NOMO-1 (cell line): ENCODE data around the gene TAF1B.
A peak's percentile ranks its signal among the peaks of the same experiment; 100 is the strongest.

Experiments used
- DNase-seq, 2 experiments: peaks; one replicate each; lab custom pipeline; 2025; ENCODE audit not compliant: unreplicated experiment in 2 of 2; lab: John Stamatoyannopoulos, UW

TAF1B gene

DNA sequence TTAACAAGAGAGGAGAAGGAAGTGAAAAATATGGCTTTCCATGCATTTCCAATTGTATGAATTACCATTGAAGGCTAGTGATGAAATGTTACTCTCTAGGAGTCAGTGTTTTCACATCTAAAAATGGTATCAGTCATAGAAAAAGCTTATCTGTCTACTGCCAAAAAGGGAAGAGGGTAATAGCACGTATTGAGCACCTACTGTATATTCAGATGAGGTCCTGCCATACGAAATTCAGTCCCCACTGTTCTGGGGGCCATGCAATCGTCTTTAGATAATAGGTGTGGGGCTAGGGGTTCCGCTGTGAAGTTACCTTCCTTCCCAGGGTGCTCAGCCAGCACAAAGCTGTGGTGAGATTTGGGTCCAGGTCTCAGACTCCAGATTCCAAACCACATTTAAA, 94.0 kb downstream of the TAF1B start:
- no peak for DNase-seq

DNA sequence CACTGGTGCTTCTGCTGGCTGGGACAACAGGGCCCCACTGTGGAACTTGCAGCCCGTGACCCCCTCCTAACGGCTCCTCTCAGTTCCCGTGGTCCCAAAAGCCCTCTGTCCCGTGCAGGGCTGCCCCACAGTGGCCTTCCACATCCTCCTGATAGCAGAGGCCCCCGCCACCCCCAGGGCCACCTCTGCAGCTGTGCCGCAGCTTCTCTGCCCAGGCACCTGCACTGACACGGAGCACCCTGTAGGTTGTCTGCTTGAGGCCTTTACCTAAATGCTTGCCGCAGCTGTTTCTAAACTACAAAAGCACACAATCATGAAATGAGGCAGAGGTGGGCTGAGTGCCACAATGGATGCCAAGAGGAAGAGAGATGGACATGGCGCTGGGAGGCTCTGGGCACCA, 94.7 kb downstream of the TAF1B start:
- DNase-seq, result no peak

DNA sequence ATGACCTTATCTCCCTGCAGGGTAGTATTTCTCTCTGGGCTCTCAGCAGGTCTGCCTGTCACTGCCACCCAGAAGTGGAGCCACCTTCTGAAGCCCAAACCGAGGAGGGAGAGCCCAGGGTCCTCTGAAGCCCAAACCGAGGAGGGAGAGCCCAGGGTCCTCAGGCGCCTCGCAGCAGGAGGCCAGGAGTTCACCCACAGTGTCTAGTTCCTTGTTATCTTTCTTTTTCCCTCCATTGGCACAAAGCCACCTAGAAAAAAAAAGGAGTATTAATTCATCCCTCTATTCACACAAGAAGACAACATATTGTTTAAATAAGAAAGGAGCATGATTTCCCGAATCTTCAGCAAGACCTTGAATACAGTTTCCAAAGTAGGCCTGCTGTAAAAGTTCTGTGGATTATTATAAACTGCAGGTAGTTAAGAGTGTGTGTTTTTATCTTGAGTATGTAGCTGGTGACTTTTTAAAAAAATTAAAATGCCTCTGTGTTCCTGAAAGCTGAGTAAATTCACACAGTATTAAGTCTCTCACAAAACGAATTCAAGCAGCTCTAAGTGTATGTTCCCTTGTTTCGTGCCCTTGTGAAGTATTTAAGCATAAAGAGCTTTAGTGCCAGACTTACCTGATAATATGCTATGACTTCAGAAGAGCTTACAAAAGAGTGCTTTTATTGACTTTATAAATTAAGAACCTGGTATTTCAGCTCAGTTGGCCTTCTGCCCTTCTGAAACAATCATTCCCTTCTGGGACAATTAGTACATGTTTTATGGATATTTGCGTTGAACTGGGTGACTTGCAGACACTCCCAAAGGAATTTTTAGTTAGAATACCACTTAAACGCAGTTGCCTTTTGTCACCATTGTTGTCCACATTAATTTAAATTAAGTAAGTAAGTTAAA, 96.6 kb downstream of the TAF1B start:
- no peak for DNase-seq

DNA sequence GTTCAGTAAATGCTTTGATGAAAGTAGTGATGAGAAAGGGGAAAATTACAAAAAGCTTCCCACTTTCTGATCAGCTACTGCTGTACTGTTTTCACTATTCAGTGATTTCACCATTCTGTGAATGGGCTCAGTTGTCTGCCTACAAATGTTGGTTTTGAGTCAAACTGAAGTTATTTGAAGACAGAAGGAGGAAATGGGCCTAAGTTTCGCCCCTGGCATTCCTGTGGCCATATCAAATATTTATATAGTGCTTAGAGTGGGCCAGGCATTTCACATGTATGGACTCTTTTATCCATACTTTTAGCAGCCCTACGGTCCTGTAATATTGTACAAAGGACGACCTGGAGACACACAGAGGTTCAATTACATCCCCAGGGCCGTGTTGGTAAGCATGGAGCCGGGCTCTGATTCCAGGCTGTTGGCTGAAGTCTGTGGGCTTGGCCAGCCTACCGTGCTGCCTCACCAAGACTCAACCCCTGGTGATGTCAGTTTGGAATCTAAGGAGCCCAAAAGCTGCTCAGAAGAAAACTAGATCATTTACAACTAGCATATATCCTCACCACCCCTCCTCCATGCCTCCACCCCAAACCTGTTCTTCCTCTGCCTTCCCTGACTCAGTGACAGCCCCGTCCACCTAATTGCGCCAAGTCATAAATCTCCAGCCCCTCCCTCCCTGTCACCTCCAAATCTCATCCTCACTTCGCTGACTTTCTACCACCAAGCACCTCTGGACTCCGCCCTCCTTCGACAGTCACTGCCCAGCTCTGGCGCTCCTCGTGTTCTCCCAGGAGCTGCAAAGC, 98.1 kb downstream of the TAF1B start:
- DNase-seq, result no peak

DNA sequence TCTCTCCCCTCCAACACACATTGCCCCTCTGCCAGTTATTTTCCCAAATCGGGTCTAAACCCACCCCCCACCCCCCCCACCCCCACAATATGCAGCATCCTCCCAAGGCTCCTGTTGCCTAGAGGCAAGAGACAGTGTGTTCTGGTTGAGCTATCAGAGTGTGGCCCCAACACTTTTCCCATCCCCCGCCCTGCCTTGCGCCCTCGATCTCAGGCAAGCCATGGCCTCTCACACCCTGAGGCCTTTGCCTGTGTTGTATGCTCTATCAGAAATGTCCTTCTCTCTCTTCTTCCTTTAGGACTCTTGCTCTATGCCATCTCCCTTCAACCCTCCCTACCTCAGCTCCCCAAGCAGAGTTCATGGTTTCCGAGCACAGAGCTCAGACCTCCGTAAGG, 98.7 kb downstream of the TAF1B start:
- DNase-seq, result no peak

DNA sequence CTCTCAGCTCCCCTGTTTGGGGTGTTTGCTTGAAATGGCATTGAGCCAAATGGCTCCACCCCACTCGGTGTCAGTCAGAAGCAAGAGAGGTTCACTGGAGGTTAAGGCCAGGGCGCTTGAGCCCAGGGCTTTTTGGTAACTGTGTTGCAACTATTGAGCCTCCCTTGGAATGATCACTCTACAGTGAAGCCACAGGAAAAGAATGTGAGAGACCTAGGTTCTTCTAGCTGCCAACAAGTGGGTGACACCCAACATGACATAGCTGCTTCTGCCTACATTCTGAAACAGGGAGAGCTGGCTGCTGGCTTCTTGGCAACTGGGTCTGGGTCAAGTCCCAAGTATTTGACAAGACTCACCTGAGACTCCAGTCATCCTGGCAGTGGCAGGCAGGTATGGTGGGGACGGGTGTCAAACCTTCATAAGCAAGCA, 101.1 kb downstream of the TAF1B start:
- no peak for DNase-seq

DNA sequence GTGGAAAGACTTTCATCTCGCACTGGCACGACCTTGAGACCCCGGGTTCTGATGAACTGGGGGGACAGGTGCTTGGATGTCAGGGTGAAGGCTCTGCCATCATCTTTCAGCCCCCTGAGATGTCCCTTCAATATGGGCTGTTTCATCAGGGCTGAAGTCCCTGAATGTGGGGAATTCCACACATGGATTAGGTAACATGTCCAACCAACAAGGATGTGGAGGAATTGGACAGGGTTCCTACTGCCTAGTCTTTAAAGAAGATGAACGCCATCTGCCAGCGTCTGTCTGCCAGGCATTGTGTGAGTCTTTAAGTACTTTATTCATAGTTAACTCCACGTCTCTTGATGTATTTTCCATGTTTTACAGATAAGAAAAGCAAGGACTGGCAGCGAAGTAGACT, 102.3 kb downstream of the TAF1B start:
- DNase-seq, result no peak

DNA sequence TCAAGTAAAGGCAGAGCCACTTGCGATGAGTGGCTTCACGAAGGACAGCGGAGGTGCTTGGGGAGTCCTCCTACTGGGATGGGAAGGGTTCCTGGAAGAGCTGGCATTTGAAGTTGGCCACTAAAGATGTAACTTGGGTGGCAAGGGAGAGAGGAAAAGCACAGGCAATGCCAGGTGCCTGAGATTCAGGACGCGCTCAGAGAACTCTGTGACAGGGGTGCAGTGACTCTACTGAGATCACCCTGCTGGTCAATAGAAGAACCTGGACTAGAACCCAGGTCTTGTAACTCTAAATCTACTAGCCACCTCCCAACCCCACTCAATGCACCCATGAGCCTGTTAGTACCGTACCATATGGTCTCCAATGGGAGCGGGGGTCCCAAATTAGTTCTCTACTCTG, 102.8 kb downstream of the TAF1B start:
- DNase-seq, result no peak

DNA sequence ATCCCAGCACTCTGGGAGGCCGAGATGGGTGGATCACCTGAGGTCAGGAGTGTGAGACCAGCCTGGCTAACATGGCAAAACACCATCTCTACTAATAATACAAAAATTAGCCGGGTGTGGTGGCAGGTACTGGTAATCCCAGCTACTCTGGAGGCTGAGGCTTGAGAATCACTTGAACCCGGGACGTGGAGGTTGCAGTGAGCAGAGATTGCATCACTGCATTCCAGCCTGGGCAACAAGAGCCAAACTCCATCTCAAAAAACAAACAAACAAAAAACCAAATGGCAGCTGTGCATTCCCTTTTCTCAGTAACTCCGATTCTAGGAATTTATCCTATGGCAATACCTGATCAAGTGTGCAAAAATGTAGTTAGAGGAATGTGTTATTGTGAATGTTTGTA, 103.5 kb downstream of the TAF1B start:
- DNase-seq, result no peak

DNA sequence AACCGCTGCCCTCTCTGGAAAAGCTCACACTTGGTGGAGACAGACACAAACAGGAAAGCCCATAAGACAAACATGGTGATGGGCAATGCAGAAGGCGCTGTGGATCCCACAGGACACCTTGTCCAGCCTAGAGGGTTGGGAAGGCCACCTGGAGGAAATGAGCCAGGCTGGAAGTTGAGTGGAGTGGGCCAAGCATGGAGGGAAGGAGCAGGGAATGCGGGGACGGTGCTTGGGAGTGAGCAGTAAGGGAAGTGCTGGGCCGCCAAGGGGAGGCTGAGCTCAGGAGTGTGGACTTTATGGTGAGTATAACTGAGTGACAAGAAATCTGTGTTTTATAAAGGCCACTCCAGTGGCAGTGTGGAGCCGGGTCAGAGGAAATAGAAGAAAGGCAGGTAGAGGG, 105.4 kb downstream of the TAF1B start:
- no peak for DNase-seq

DNA sequence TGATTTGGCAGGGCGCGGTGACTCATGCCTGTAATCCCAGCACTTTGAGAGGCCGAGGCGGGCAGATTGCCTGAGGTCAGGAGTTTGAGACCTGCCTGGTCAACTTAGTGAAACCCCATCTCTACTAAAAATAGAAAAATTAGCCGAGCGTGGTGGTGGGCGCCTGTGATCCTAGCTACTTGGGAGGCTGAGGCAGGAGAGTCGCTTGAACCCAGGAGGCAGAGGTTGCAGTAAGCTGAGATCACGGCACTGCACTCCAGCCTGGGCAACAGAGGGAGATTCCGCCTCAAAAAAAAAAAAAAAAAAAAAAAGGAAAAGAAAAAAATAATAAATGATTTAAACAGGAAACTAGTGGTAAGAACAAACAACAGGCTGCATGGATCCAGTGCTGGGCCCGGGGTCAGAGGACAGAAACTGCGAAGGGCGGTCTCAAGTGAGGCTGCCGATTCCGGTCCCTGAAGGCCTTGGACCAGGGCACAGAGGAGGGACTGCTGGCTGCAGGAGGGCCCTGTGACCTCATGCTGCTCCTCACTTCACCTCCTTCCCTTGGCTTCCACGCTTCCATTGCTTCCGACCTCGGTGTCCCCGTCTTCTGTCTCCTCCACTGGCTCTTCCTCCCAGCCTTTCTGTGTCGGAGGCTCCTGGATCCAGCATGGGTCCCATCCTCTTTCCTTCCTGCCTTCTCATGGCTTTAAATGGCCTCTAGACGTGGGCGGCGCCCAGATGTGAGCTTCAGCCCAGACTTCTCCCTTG, 106.1 kb downstream of the TAF1B start:
- no peak for DNase-seq

DNA sequence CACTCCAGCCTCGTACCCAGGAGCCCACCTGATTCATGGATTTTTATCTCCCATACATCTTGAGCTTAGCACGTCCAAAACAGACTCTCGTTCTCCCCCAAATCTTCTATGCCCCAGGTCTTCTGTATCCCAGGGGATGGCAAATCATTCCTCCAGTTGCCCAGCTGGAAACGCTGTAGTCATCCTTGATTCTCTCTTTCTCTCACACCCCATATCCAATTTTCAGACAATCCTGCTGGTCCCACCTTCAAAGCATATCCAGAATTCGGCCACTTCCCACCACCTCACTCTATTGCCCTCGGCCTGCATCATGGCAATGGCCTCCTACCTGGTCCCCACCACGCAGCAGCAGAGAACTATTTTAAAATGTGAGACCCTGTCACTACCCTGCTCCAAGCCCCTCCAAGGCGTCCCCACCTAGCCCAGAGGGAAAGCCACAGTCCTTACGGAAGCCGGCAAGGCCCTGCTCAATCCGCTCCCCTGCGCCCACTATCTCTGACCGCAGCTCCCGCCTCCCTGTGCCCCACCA, 106.8 kb downstream of the TAF1B start:
- no peak for DNase-seq

DNA sequence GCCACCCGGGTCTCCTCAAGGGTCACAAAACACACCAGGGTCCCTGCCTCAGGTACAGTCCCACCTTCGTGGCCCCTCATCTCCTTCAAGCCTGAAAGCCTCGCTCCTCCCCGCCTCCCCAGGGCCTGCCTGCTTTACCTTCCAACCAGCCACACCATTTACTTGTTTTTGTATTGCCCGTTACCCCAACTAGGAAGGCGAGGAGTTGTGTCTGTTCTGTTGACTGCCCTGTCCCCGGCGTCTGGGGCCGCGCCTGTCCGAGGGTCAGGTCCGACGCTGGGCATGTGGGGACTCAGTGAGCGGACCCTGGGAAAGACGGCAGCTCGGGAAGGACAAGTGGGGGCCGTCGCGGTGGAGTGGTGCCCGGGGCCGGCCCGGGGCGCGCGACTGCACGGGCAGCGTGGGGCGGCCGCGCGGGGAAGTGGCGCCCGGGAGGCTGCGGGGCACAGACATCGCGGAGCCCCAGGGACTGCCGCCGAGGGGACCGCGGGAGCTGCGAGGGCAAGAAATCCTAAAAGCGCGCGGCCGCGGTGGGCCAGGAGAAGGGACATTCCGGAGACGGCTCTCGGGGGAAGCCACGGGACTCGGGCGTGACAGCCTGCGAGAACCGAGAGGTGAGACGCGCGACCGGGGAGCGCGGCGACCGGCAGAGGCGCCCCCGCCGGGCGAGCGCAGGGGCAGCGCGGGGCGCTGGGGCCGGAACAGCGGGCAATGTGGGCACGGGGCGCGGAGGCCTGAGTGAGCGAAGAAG, 107.4 kb downstream of the TAF1B start:
- peak in 1 of 2 experiments; percentile 37 for DNase-seq

DNA sequence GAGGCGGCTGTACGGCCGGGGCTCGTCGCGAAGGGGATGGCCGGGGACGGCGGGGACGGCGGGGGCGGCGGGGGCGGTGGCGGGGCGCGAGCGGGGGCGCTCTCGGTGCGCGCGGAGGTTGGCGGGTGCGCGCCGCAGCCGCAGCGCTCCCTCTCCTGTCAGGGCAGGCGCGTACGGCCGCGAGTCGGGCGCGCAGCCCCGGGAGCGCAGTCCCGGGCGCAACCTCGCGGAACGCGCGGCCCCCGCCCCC, 107.9 kb downstream of the TAF1B start:
- no peak for DNase-seq

DNA sequence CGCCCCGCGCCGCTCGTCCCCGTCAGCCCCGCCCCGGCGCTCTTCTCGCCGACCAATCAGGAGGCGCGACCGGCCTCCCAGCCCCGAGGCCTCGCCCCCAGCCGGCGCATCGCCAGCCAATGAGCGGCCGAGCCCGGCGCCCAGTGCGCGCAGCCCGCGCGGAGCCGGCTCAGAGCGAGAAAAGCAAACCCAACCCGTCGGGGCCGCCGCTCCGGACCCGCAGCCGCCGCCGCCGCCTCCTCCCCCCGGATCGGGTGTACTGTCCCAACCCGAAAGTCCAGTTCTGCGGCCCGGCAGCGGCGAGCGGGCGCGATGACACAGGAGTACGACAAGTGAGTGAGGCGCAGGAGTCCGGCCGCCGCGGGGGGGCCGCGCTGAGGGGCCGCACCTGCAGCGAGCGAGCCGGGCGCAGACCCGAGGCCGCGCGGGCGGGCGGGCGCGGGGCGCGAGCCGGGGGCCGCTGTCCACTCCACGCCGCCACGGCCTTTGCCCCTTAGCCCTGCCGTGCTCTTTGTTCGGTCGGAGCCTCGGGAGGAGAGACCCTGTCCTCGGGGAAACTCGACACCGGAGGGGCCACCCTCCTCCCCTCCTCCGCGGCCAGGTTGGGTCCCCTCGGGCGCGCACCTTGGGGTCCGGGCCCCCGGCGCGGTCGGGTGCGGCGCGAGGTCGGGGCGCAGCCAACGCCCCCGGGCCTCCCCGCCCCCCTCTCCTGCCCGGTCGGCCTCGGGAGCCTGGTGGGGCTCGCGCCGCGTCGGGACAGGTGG, 108.4 kb downstream of the TAF1B start, which contains the start of gene GRHL1:
GRHL1 (plus strand) TSS at position 172 of the 764 bp plus-strand sequence; CDS start at position 313, 141 bp downstream.
- peak; percentile 71 to 92 for DNase-seq

DNA sequence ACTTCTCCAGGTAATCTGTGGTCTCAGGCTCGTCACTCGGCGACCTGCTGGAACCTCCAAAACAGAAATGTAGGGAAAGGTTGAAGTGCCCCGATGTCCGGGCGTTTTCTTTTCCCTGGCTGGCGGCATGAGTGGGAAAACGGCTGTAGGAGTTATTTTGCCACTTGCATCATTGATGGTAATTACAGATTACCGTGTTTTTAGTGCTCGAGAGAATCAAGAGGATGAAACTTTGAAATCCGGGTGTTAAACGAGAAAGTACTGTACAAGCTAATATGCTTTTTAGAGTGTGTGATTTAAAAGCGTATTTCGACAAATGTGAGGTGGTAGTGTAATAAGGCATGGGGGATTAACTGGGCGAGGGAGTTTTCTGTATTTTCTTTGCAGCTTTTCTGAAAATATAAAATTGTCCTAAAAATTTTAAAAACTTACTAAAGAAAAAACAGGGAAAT, 109.0 kb downstream of the TAF1B start:
- no peak for DNase-seq

DNA sequence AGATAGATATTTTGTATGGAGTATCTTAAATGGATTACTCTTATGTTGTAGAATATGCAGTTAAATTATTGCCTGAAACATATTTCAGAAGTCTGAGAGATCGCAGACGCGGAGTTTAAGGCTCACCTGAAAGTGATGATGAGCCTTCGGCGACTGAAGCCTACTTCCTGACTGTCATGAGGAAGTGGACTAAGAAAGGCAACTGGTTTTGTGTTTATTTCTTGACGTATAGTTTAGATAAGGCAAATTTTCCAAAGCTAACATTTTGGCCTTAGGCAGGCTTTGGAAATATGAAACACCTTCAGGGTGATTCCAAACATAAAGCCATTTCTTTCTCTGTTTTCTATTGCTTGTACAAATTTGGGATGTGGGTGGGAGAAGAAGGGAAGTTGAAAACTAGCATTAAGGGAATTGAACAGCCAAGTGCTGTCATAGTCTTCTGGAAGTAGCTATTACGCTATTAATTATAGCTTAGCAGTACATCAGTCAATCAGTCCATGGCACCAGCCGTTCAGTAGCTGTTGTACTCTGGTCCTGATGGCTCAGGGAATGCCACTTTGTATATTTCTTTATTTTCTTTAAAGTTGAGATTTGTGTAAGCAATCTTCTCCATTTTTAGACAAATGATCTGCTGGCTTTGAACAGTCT, 109.7 kb downstream of the TAF1B start:
- peak in 1 of 2 experiments; percentile 19 for DNase-seq

DNA sequence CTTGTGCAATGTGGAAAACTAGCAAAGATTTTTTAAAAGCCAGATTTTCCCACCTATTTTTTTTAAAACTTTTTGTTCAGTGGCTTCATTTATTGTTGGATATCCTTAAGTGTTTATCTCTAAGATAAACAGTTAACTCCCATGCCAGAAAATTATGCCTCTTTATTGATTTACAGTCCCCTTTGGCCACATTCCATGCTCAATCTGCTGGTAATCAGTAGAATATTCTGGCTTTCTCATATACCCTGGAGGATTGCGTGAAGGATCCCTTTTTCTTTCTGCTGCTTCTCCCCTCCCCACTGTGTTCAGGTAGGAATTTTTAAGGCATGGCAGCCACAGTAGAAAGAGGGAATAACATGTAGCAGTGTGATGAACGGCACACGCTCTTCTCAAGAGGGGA, 110.9 kb downstream of the TAF1B start:
- no peak for DNase-seq

DNA sequence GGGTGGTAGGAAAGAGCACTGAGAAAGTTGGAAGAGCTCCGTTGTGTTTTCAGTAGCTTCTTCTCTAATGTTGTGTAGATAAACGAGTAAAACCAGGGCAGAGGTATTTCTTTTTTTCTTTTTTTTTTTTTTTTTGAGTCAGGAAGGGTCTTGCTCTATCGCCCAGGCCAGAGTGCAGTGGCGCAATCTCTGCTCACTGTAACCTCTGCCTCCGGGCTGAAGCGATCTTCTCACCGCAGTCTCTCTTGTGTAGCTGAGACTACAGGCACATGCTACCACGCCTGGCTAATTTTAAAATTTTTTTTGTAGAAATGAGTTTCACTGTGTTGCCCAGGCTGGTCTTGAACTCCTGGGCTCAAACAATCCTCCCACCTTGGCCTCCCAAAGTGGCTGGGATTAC, 114.8 kb downstream of the TAF1B start:
- no peak for DNase-seq
